HG03139 (cell line): ENCODE data around the gene IFIT3.

Experiments
- ATAC-seq: cut with Tn5 transposase; IDR thresholded peaks from one replicate; pipeline ENCODE4 v1.9.1; 2021; ENCODE audit not compliant: unreplicated experiment

The IFIT3 gene

GRCh38 chr10:89355394-89355931, 27.7 kb downstream of the IFIT3 start:
- no peak for ATAC-seq

DNA sequence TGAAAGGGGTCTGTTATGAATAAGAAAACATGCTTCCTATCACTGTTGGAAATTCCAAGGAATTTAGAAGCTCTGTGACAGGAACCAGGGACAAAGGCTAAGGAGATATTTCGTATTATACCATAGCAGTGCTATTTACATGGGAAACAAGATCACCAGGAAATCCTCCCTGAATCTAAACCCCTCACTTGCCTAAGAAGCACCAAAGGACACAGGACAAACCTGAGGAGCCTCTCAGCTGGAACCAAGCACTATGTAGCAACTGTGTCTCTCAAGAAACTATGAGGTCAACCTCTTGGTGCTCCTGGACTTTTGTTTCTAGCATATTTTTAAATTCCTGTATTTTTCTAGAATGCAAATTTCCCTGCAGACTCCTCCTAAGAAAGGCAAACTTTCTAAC, 29.3 kb downstream of the IFIT3 start:
- no peak for ATAC-seq

DNA sequence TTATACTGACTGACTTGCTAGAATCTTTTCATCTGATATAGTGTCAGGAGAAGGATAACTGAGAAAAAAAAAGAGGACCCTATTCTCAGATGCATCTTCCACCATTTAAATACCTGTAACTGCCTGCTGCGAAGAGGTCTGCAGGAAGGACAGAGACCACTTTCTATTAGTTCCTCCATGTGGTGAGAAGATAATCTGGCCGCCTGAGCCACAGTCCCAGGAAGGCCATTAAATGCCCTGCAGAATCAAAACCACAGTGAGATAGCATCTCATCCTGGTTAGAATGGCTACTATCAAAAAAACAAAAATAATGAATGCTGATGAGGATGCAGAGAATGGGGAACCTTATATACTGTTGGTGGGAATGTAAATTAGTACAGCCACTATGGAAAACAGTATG, 30.2 kb downstream of the IFIT3 start:
- ATAC-seq, result no peak

GRCh38 chr10:89360157-89360556, 32.4 kb downstream of the IFIT3 start:
- ATAC-seq, result no peak

GRCh38 chr10:89362929-89363328, 35.1 kb downstream of the IFIT3 start:
- ATAC-seq, result no peak

DNA sequence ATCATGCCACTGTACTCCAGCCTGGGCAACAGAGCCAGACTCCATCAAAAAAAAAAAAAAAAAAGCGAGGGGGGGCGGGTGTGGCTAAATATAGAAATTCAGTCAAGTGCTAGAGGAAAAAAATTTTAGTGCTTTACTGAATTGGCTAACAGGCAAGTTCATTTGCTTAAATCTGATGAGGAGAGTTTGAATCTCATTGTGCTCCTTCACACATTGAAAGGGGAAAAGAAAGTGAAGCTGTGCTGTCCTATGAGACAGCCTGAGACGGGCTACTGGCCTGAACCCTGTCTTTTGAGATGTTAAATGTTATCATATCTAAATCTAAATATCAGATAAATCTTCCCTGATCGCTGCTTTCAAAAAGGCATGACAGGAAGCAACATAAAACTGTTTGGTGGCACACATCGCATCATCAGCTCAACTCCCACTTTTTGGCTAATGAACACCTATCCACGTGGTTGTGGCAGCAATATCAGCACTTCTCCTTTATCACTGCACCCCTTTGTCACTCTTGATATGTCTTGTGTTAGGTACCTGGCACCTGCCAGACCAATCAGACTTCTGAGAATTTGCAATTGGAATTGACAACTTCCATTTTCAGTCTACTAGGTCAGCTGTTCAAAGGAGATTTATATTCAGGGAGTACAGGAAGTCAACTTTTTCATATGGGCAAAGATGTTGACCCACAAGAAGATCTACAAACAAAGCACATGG, 36.1 kb downstream of the IFIT3 start:
- ATAC-seq, result no peak

- no peak for ATAC-seq
Measured at GRCh38 chr10:89364531-89364930, 36.7 kb downstream of the IFIT3 start.

DNA sequence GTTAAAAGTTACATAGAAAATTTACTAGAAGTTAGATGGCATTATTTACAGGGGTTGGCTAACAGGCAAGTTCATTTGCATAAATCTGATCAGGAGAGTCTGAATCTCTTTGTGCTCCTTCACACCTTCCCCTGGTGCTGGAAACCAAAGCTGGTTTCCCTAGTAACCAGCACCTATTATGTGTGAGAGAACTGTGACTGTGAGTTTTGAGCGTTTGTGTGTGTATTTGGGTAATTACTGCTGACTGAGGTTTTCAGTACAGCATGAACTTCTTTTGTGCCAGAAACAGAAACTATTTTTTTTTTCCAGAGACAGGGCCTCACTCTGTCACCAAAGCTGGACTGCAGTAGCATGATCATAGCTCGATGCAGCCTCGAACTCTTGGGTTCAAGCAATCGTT, 39.7 kb downstream of the IFIT3 start:
- peak; percentile 58 for ATAC-seq

DNA sequence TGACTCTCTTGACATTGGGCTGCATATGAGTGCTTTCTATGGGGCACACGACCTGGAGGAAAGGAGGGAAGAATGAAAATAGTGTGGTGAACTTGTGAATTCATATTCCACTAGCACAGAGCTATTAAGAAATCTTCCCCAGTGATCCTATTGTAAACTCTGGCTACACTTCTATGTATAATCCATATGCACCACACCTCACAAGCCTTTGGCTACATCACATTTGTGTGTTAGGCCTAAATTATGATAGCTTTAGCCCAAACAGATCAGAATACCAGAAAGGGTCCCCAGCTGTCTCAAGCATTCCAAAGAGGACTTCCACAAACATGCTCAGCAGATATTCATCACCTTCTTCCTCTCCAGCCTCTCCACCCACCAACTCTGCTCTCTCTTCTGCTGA, 40.3 kb downstream of the IFIT3 start:
- no peak for ATAC-seq

- no peak for ATAC-seq
Measured at GRCh38 chr10:89369156-89370105, 41.6 kb downstream of the IFIT3 start.

DNA sequence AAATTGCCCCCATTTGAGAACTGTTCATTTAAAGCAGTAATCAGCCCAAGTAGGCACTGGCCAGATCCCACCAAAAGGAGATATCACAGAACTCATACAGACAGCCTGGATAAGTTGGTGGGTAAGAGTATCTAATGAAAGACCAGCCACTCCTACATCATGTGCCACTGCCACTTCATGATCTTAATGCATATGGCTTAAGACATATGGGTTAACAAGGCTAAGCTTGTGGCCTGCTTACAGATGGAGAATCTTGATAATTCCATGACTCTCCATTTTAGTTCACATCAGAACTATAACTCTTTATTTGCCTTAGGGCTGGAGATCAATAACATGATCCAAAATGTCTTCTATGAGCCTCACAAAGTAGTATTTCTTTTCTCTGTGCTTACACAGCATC, 43.3 kb downstream of the IFIT3 start:
- no peak for ATAC-seq

DNA sequence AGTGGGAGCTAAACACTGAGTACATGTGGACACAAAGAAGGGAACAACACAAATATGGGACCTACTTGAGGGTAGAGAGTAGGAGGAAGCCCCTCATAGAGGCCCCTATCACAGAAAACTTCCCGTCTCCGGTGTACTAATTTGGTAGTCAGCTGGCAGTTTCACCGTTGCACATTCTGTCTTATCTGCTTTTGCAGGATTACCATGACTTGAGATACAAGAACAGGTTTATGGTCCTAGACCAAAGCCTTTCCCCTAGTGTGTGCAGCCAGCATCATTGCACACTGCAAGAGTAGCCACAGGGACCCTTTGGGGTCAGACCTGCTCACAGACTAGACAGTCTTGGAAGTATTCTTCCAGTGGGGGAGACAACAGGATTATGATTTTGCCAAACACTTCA, 44.2 kb downstream of the IFIT3 start:
- no peak for ATAC-seq

GRCh38 chr10:89373916-89374711, 46.3 kb downstream of the IFIT3 start:
- ATAC-seq, result no peak

DNA sequence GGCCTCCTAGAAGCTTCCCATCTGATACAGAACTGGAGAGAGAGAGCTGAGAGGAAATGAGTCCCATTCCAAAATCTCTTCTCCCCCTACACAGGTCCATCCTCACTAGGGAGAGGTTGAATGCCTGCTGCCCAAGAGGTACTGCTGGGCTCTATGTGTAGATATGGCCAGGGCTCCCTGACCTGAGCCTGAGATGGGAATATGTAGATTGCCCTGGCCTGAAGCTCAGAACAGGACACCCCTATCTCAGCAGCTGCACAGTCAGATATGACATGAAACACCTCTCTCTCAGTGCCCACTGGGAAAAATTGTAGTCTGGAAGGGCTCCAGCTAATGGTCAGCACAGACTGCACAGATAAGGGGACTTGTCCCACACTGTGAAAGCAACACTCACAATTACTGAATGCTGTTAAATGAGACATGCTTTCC, 46.9 kb downstream of the IFIT3 start:
- no peak for ATAC-seq

DNA sequence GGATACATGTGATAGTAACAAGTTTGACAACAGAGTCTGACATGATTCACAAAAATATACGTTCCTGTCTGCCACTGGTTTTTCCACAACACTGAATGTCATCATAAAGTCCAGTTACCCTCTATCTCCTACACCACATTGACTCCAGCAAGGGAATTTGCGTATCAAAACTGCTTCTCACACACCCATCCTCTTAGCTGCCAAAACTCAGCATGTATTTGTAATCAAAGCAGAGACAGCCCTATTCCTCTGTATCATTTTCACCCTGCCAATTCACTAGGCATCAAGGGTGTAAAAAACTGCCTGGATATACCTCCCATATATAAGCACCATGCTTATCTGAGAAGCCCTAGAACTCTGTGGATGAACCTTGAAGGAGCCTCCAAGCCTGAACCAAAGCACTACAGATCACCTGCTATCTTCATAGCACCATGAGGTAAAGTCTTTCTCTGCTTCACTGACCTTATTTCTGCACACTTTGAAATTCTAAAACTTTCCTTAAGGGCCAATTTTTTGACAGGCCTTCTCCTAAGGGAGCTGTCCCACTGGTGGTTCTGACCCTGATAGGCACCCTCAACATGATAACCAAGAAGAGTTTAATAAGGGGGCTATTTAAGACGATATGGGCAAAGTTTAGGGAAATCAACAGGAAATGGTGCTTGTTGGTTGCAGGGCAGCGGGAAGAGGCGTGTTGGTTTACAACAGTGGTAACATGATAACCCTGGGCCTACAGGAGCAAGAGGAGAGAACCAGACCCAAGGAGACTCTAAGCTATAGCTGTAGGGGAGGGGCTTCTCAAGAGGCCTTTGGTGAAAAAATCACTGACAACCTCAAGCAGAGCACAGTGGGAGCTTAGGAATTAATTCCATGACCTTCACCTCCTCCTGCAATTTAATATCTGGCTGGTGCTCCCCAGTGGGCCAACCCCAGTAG, 50.2 kb downstream of the IFIT3 start, which contains the start of gene IFIT1B:
Gene IFIT1B, plus strand, starts transcription at position 352 of the 933 bp plus-strand sequence. Its CDS starts 80 bp downstream, at position 432.
- ATAC-seq, result no peak

GRCh38 chr10:89379103-89379502, 51.3 kb downstream of the IFIT3 start:
- ATAC-seq, result no peak

- no peak for ATAC-seq
Measured at GRCh38 chr10:89382757-89383156, 55.0 kb downstream of the IFIT3 start.

- no peak for ATAC-seq
Measured at GRCh38 chr10:89384474-89385340, 56.9 kb downstream of the IFIT3 start.

GRCh38 chr10:89388806-89389205, 61.0 kb downstream of the IFIT3 start:
- ATAC-seq, result no peak
